ENCODE data around the gene HEPN1. TPM values are rescaled to one million over a fixed set of nuclear protein-coding genes. Genes with fewer than 3 reads are reported as not detected.

Gene HEPN1
- total RNA-seq, 1 donor from 2014 or later: not detected

DNA sequence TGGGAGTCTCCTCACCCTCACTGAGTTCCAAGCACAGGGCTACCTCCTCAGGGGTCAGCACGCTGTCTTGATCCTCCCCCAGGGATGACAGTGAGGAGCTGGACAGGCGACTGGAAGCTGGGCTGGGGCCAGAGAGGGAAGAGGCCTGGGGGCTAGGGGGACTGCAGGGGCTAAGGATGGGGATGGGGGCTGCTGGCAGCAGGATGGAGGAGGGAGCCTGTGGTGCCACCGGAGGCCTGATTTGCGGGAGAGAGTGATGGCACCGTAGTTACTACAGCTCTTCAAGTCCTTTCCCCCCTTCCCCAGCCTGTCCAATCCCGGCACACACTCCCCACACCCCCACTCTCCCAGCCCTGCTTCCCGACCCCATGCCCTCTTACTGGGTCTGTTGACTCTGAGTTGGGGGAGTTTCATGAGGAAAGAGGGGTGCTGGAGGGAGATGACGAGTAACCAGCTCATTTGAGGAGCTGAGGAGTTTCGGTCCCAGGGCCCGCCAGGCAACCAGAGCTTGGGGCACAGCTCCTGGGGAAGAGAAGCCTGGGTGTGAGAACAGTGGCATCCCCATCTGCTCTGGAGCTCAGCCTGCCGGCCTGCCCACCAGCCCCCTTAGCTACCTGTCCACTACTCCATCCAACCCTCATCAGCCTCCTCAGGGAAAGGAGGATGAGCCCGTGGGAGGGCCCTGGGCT lies 31.9 kb upstream of the HEPN1 start:
- H3K4me2 ChIP-seq: no peak overlapping the region
- H4K20me1 ChIP-seq (ENCODE audit: low read depth): no peaks in the 10 kb centered on the region
- Mint-ChIP-seq H3K27me3 (ENCODE audit: insufficient read depth, low read depth) (peaks cover 2% of the 10 kb centered on the region), H3K36me3 (no peaks in the 10 kb centered on the region), H3K4me3 (no peak overlapping the region), H3K27ac (no peak overlapping the region), H3K9me3 (no peaks in the 10 kb centered on the region), H3K4me1 (peaks cover 12% of the 10 kb centered on the region)
- no peak overlapping the region for H3K9ac ChIP-seq
- peaks cover 6% of the 10 kb centered on the region for H3K4me1 ChIP-seq
- no peak for TF ChIP-seq EZH2phosphoT487 (IDR thresholded peaks at IDR 0.05)
- H3K9me3 ChIP-seq (ENCODE audit: low read depth): no peaks in the 10 kb centered on the region
- H3K36me3 ChIP-seq: no peaks in the 10 kb centered on the region
- no peaks in the 10 kb centered on the region for H3F3A ChIP-seq (ENCODE audit: low read depth)
- DNase-seq (ENCODE audit: low spot score): no peak
- H2AFZ ChIP-seq (replicated peaks): no peak overlapping the region
- H3K27ac ChIP-seq: no peak overlapping the region
- H3K4me3 ChIP-seq: no peak overlapping the region
- peaks cover 19% of the 10 kb centered on the region for H3K27me3 ChIP-seq
- no peaks in the 10 kb centered on the region for H3K79me2 ChIP-seq (ENCODE audit: low read depth)

DNA sequence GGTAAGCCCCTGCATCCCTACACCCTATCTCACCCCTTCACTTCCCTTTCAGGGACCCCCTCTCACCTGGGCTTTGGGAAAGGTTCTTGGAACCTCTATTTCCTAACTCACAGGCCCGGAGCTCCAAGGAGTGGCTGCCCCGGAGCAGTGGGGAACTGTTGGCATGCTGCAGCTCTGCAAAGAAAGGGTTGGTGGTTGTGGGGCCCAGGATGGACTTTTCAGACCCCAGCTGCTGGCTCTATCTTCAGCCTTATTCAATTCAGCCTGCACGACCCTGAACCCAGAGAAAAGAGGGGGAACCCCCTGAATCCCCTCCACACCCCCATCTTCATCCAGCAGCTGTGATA lies 31.4 kb upstream of the HEPN1 start:
- H3K27ac ChIP-seq: no peak overlapping the region
- H3F3A ChIP-seq (ENCODE audit: low read depth): no peaks in the 10 kb centered on the region
- TF ChIP-seq, protein P1, sequence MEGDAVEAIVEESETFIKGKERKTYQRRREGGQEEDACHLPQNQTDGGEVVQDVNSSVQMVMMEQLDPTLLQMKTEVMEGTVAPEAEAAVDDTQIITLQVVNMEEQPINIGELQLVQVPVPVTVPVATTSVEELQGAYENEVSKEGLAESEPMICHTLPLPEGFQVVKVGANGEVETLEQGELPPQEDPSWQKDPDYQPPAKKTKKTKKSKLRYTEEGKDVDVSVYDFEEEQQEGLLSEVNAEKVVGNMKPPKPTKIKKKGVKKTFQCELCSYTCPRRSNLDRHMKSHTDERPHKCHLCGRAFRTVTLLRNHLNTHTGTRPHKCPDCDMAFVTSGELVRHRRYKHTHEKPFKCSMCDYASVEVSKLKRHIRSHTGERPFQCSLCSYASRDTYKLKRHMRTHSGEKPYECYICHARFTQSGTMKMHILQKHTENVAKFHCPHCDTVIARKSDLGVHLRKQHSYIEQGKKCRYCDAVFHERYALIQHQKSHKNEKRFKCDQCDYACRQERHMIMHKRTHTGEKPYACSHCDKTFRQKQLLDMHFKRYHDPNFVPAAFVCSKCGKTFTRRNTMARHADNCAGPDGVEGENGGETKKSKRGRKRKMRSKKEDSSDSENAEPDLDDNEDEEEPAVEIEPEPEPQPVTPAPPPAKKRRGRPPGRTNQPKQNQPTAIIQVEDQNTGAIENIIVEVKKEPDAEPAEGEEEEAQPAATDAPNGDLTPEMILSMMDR (IDR thresholded peaks at IDR 0.05): no peak
- no peak for TF ChIP-seq EZH2phosphoT487 (IDR thresholded peaks at IDR 0.05)
- TF ChIP-seq EZH2 (IDR thresholded peaks at IDR 0.05): no peak
- no peaks in the 10 kb centered on the region for H3K36me3 ChIP-seq
- no peak overlapping the region for H3K4me3 Mint-ChIP-seq
- no peaks in the 10 kb centered on the region for H3K9me3 Mint-ChIP-seq
- H3K79me2 ChIP-seq (ENCODE audit: low read depth): no peaks in the 10 kb centered on the region
- no peaks in the 10 kb centered on the region for H3K36me3 Mint-ChIP-seq
- H3K9me3 ChIP-seq (ENCODE audit: low read depth): no peaks in the 10 kb centered on the region
- H3K27me3 ChIP-seq: peaks cover 22% of the 10 kb centered on the region
- H3K27ac Mint-ChIP-seq: no peak overlapping the region
- peaks cover 4% of the 10 kb centered on the region for H3K27me3 Mint-ChIP-seq (ENCODE audit: insufficient read depth, low read depth)
- H3K4me1 ChIP-seq: peaks cover 6% of the 10 kb centered on the region
- H3K4me3 ChIP-seq: no peak overlapping the region
- no peak for DNase-seq (ENCODE audit: low spot score)
- no peaks in the 10 kb centered on the region for H4K20me1 ChIP-seq (ENCODE audit: low read depth)
- no peak overlapping the region for H2AFZ ChIP-seq (replicated peaks)
- H3K4me1 Mint-ChIP-seq: peaks cover 9% of the 10 kb centered on the region
- H3K9ac ChIP-seq: no peak overlapping the region
- no peak overlapping the region for H3K4me2 ChIP-seq

DNA sequence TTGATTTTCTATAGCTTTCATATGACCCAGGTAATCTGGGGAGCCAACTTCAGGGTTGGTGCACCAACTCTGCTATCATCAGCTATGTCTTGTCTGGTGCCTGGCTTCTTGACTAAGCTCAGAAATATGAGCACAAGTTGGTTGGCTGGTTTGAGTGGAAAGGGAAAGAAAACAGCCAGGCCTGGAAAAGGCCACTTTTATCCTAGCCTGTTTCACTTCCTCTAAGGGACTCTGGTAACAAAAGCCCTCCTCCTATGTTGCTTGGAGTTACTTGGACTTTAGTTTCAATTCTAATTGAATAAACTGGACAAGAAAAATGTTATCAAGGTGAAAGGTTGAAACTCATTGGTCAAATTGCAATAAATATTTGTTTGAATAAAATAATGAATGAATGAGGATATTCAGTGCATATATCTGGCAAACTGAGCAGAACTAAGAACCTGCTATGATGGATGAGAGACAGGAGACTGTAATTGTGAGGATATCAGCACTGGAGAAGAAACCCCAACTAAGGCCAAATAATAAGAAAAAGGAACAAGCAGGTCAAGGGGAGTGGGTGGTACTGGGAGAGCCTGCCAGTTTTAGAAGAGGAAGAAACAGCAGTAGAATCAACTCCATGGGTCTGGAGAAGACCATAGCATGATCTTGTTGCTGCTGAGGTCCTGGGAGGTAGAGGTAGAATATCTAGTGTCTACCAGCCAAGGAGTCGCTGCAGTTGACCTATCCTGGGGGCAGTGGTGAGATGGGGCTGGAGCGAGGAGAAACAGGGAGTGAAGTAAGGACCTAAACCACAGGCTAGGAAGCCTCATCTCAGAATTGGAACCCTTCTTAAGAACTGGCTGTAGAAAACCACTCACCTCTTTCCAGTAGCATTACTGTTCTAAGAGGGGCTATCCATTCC lies 29.6 kb upstream of the HEPN1 start:
- Mint-ChIP-seq H3K27ac (no peak overlapping the region), H3K36me3 (no peaks in the 10 kb centered on the region), H3K4me3 (no peak overlapping the region), H3K4me1 (no peaks in the 10 kb centered on the region), H3K9me3 (no peaks in the 10 kb centered on the region), H3K27me3 (ENCODE audit: insufficient read depth, low read depth) (peaks cover 9% of the 10 kb centered on the region)
- TF ChIP-seq, protein P1 (IDR thresholded peaks at IDR 0.05): no peak
- no peak for TF ChIP-seq EZH2phosphoT487 (IDR thresholded peaks at IDR 0.05)
- TF ChIP-seq EZH2 (IDR thresholded peaks at IDR 0.05): no peak
- DNase-seq (ENCODE audit: low spot score): no peak
- no peaks in the 10 kb centered on the region for H3F3A ChIP-seq (ENCODE audit: low read depth)
- no peaks in the 10 kb centered on the region for H3K36me3 ChIP-seq
- H3K79me2 ChIP-seq (ENCODE audit: low read depth): no peaks in the 10 kb centered on the region
- H3K4me2 ChIP-seq: no peak overlapping the region
- H2AFZ ChIP-seq (replicated peaks): no peak overlapping the region
- peaks cover 24% of the 10 kb centered on the region for H3K27me3 ChIP-seq
- peaks cover 6% of the 10 kb centered on the region for H3K4me1 ChIP-seq
- no peak overlapping the region for H3K4me3 ChIP-seq
- no peaks in the 10 kb centered on the region for H3K9me3 ChIP-seq (ENCODE audit: low read depth)
- no peak overlapping the region for H3K27ac ChIP-seq
- no peaks in the 10 kb centered on the region for H4K20me1 ChIP-seq (ENCODE audit: low read depth)
- H3K9ac ChIP-seq: no peak overlapping the region

DNA sequence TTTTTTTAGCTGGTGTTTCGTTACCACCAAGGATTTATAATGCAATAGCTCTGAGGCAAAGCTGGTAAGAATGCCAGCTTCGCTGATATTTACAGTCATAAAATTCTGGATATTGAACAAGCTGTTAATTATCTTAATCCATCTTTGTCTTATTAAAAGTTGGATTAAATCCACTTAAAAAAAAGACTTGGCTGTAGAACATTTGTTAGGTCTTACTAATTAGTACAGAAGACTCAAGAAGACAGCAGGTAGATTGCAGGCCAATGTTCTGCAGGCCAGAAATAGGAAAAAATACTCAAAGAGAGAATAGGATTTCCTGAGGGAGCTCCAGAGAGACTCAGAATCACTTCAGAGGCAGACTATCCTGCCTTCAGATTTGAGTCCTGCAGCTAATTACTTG lies 28.9 kb upstream of the HEPN1 start:
- H3K79me2 ChIP-seq (ENCODE audit: low read depth): no peaks in the 10 kb centered on the region
- no peak overlapping the region for H2AFZ ChIP-seq (replicated peaks)
- Mint-ChIP-seq H3K4me3 (no peak overlapping the region), H3K9me3 (no peaks in the 10 kb centered on the region), H3K27me3 (ENCODE audit: insufficient read depth, low read depth) (peaks cover 9% of the 10 kb centered on the region), H3K36me3 (no peaks in the 10 kb centered on the region), H3K4me1 (no peaks in the 10 kb centered on the region), H3K27ac (no peak overlapping the region)
- TF ChIP-seq EZH2phosphoT487 (IDR thresholded peaks at IDR 0.05): no peak
- no peak for TF ChIP-seq EZH2 (IDR thresholded peaks at IDR 0.05)
- TF ChIP-seq, protein P1 (IDR thresholded peaks at IDR 0.05): no peak
- no peak overlapping the region for H3K4me2 ChIP-seq
- no peaks in the 10 kb centered on the region for H3F3A ChIP-seq (ENCODE audit: low read depth)
- no peak overlapping the region for H3K4me3 ChIP-seq
- peaks cover 24% of the 10 kb centered on the region for H3K27me3 ChIP-seq
- H3K9me3 ChIP-seq (ENCODE audit: low read depth): no peaks in the 10 kb centered on the region
- no peaks in the 10 kb centered on the region for H3K36me3 ChIP-seq
- H4K20me1 ChIP-seq (ENCODE audit: low read depth): no peaks in the 10 kb centered on the region
- no peak overlapping the region for H3K9ac ChIP-seq
- H3K4me1 ChIP-seq: peaks cover 6% of the 10 kb centered on the region
- DNase-seq (ENCODE audit: low spot score): no peak
- H3K27ac ChIP-seq: no peak overlapping the region

All from neural progenitor cell (in vitro differentiated cells).